ENCODE data around the gene CCDC148. TPM values are rescaled to one million over a fixed set of nuclear protein-coding genes. Genes with fewer than 3 reads are reported as not detected.

Gene CCDC148
- total RNA-seq, 1 experiment from 2014 or later: 0.11 TPM

- peaks cover 6% of the 10 kb centered on the region for H3K36me3 ChIP-seq (ENCODE audit: low read depth, low read length)
- H3K4me2 ChIP-seq (ENCODE audit: low read length): no peak overlapping the region
- H3K27ac ChIP-seq (ENCODE audit: low read length): no peak overlapping the region
- H3K9me3 ChIP-seq (ENCODE audit: low read length): no peaks in the 10 kb centered on the region
- POLR2A ChIA-PET (ENCODE audit: unreplicated experiment): no interaction called here
- H3K9me2 ChIP-seq (replicated peaks; ENCODE audit: low read length): no peaks in the 10 kb centered on the region
- CTCF ChIA-PET: no interaction called here
- no peak overlapping the region for H3K4me3 ChIP-seq (ENCODE audit: low read length)
- BruUV-seq (replicated peaks): no TSS peak
- no peaks in the 10 kb centered on the region for H3F3A ChIP-seq (ENCODE audit: low read length, unreplicated experiment)
- intact Hi-C loops (cut with micrococcal nuclease): loop anchor here (2.0 to 5.0 kb wide), 3 partner anchors 138 to 287 kb away; no protein-coding TSS in a partner anchor
- H3K27me3 ChIP-seq (ENCODE audit: low read length): no peaks in the 10 kb centered on the region
- H3K79me2 ChIP-seq (ENCODE audit: low read length): peaks cover 78% of the 10 kb centered on the region
- H3K9ac ChIP-seq (ENCODE audit: low read length): no peak overlapping the region
- TF ChIP-seq CTCF (conservative IDR thresholded peaks at IDR 0.05; ENCODE audit: low read depth, low read length) (peak; percentile 78), EZH2phosphoT487 (IDR thresholded peaks at IDR 0.05; ENCODE audit: borderline replicate concordance, low read length) (no peak), EZH2 (IDR thresholded peaks at IDR 0.05; ENCODE audit: low read length, unreplicated experiment) (no peak)
- ATAC-seq (peak; percentile 49; the same call in 1 of the 2 replicates), DNase-seq (peak; percentile 39)
- no peak overlapping the region for H2AFZ ChIP-seq (ENCODE audit: low read length)
- H3K4me1 ChIP-seq (ENCODE audit: insufficient read depth, low read length): peaks cover 17% of the 10 kb centered on the region
- H4K20me1 ChIP-seq (ENCODE audit: low read length): peaks cover 27% of the 10 kb centered on the region
Measured at GRCh38 chr2:158464426-158465281, 8.1 kb upstream of the CCDC148 start.

GRCh38 chr2:158463496-158464095 lies 7.0 kb upstream of the CCDC148 start:
- CTCF ChIA-PET: no interaction called here
- no peaks in the 10 kb centered on the region for H3K9me2 ChIP-seq (replicated peaks; ENCODE audit: low read length)
- no peak overlapping the region for H3K27ac ChIP-seq (ENCODE audit: low read length)
- no peaks in the 10 kb centered on the region for H3F3A ChIP-seq (ENCODE audit: low read length, unreplicated experiment)
- DNase-seq (no peak), ATAC-seq (no peak)
- TF ChIP-seq EZH2 (IDR thresholded peaks at IDR 0.05; ENCODE audit: low read length, unreplicated experiment) (no peak), CTCF (conservative IDR thresholded peaks at IDR 0.05; ENCODE audit: low read depth, low read length) (no peak), EZH2phosphoT487 (IDR thresholded peaks at IDR 0.05; ENCODE audit: borderline replicate concordance, low read length) (no peak)
- BruUV-seq (replicated peaks): no TSS peak
- H3K4me3 ChIP-seq (ENCODE audit: low read length): no peak overlapping the region
- H3K4me2 ChIP-seq (ENCODE audit: low read length): no peak overlapping the region
- peaks cover 89% of the 10 kb centered on the region for H3K79me2 ChIP-seq (ENCODE audit: low read length)
- peaks cover 3% of the 10 kb centered on the region; the same call in 1 of the 2 replicates for H3K36me3 ChIP-seq (ENCODE audit: low read depth, low read length)
- no peaks in the 10 kb centered on the region for H3K27me3 ChIP-seq (ENCODE audit: low read length)
- H2AFZ ChIP-seq (ENCODE audit: low read length): no peak overlapping the region
- peaks cover 38% of the 10 kb centered on the region for H4K20me1 ChIP-seq (ENCODE audit: low read length)
- H3K4me1 ChIP-seq (ENCODE audit: insufficient read depth, low read length): peaks cover 27% of the 10 kb centered on the region
- no peak overlapping the region for H3K9ac ChIP-seq (ENCODE audit: low read length)
- H3K9me3 ChIP-seq (ENCODE audit: low read length): no peaks in the 10 kb centered on the region
- POLR2A ChIA-PET (ENCODE audit: unreplicated experiment): no interaction called here
- intact Hi-C loops (cut with micrococcal nuclease): loop anchor here (2.0 to 5.0 kb wide), 3 partner anchors 139 to 286 kb away; no protein-coding TSS in a partner anchor

Measured in PC-3 (cell line).